Activated naive CD8-positive, alpha-beta T cell treated with anti-CD3 and anti-CD28 coated beads, Interleukin-2, amount 50 U/mL, for 24 hours (primary cell): Measurements from ENCODE around the gene OR4F3.
"Not testable (repeated sequence)": the region's sequence is repeated elsewhere in the genome, so short reads cannot be mapped to it uniquely, and the experiment has no call there.

ENCODE experiments used
- ATAC-seq: fragments of 150-1000 bp; cut with Tn5 transposase; one replicate; pipeline ENCODE4 v1.10.0; 2021
- DNase-seq: peaks from one replicate; pipeline ENCODE4 v3.0.0; 2021
- H3K27ac Mint-ChIP-seq: one replicate; pipeline ENCODE4 v1.8.0; 2021; ENCODE audit warnings: mild to moderate bottlenecking, mixed read lengths
- H3K27me3 Mint-ChIP-seq: one replicate; pipeline ENCODE4 v1.8.0; 2021; ENCODE audit warnings: mixed read lengths
- H3K36me3 Mint-ChIP-seq: one replicate; pipeline ENCODE4 v1.8.0; 2021; ENCODE audit warnings: low read depth, mixed read lengths
- H3K4me1 Mint-ChIP-seq: one replicate; pipeline ENCODE4 v1.8.0; 2021; ENCODE audit warnings: mixed read lengths
- H3K4me3 Mint-ChIP-seq: one replicate; pipeline ENCODE4 v1.8.0; 2021; ENCODE audit warnings: mild to moderate bottlenecking, moderate library complexity, mixed read lengths
- H3K9me3 Mint-ChIP-seq: one replicate; pipeline ENCODE4 v1.8.0; 2021; ENCODE audit warnings: mixed read lengths

Gene OR4F3

GRCh38 chr5:181366968-181367367, at the start of gene OR4F3:
Gene OR4F3 (plus strand): TSS chr5:181367268.
- DNase-seq, H3K4me1 Mint-ChIP-seq, ATAC-seq, H3K27me3 Mint-ChIP-seq, H3K36me3 Mint-ChIP-seq, H3K9me3 Mint-ChIP-seq, H3K4me3 Mint-ChIP-seq, H3K27ac Mint-ChIP-seq: not testable (repeated sequence)
